Upper lobe of right lung (tissue), 1 donor: Measurements from ENCODE around the gene TUBGCP4. TPM values are rescaled to one million over a fixed set of nuclear protein-coding genes. Genes with fewer than 3 reads are reported as not detected.

ENCODE experiments used
- ATAC-seq: fragments of 200-7000 bp; cut with Tn5 transposase; one replicate; pipeline ENCODE4 v1.9.1; 2020; ENCODE audit warnings: mild to moderate bottlenecking, moderate library complexity
- DNase-seq: peaks from one replicate; pipeline ENCODE4 v3.0.0-alpha.2; 2020
- H3K27ac ChIP-seq: fragments of 200-600 bp; one replicate; pipeline ENCODE4 v1.8.0; 2022
- H3K27me3 ChIP-seq: fragments of 200-600 bp; one replicate; pipeline ENCODE4 v1.8.0; 2022; ENCODE audit warnings: mild to moderate bottlenecking
- H3K36me3 ChIP-seq: fragments of 200-600 bp; one replicate; pipeline ENCODE4 v1.8.0; 2022
- H3K4me1 ChIP-seq: fragments of 200-600 bp; one replicate; pipeline ENCODE4 v1.8.0; 2022
- H3K4me3 ChIP-seq: fragments of 200-600 bp; one replicate; pipeline ENCODE4 v1.8.0; 2022; ENCODE audit warnings: mild to moderate bottlenecking
- H3K9me3 ChIP-seq: fragments of 200-600 bp; one replicate; pipeline ENCODE4 v1.8.0; 2022
- intact Hi-C: fragments of 100-400 bp; cut with DNase I; formaldehyde crosslinking; loops from one replicate; pipeline ENCODE4 v1.11.0; 2022
- total RNA-seq: library from RNA; stranded (reverse); fragmentation: NEBNext Ultra II Directional; extraction: Animal tissue kit (Norgen Biotek cat#: 25700); gene quantifications from one replicate; pipeline ENCODE4 v1.2.1, GENCODE V29; 2021
- TF ChIP-seq, protein P1 (sequence below): fragments of 200-600 bp; IDR thresholded peaks from one replicate; pipeline ENCODE4 v1.8.0; 2022; ENCODE audit warnings: antibody characterized with exemption
- donor health status: DM: no; HTN: yes; CAD: no; lungs with severe emphysema.

TUBGCP4 gene
- total RNA-seq, 1 donor from 2014 or later: 21.3 TPM

DNA sequence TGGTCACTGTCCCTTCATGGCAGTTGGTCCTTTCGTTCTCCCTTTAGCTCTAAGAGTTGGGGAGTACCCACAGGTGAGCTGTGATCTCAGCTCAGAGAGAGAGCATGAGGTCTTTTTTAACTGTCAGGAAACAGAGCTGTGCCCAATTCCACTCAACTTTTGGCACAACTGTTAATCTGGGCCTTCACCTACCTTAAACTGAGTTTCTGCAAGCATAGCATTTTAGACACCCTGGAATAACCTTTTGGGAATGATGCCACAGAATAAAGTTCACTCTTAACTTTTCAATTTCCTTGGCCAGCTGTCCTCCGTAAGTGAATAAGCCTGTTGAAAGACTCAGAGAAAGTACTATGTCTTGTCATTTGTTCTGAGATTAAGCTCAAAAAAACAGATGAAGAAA lies 35.9 kb downstream of the TUBGCP4 start:
- ATAC-seq (no peak), DNase-seq (no peak)
- Histone ChIP-seq H3K27ac (no peak overlapping the region), H3K9me3 (no peaks in the 10 kb centered on the region), H3K36me3 (peaks cover 86% of the 10 kb centered on the region), H3K27me3 (no peaks in the 10 kb centered on the region), H3K4me1 (no peaks in the 10 kb centered on the region), H3K4me3 (no peak overlapping the region)
- intact Hi-C loops: no loop called here
- TF ChIP-seq, protein P1, sequence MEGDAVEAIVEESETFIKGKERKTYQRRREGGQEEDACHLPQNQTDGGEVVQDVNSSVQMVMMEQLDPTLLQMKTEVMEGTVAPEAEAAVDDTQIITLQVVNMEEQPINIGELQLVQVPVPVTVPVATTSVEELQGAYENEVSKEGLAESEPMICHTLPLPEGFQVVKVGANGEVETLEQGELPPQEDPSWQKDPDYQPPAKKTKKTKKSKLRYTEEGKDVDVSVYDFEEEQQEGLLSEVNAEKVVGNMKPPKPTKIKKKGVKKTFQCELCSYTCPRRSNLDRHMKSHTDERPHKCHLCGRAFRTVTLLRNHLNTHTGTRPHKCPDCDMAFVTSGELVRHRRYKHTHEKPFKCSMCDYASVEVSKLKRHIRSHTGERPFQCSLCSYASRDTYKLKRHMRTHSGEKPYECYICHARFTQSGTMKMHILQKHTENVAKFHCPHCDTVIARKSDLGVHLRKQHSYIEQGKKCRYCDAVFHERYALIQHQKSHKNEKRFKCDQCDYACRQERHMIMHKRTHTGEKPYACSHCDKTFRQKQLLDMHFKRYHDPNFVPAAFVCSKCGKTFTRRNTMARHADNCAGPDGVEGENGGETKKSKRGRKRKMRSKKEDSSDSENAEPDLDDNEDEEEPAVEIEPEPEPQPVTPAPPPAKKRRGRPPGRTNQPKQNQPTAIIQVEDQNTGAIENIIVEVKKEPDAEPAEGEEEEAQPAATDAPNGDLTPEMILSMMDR: no peak

DNA sequence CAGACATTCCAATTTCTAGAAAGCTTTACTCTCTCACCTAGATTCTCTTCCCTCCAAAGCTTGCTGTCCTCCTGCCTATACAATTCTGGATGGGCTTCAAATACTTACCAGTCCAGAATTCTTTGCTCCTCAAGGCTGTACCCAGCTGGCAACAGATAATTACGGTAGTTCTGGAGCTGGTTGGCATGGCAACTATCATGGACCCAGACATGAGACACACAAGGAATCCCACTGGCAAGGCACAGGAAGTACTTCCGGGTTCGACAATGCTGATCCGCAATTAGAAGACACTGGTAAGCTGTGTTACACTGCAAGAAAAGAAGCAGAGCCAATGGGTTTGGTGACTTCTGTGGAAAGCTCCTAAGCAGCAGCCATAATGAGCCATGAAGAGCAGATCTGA lies 37.9 kb downstream of the TUBGCP4 start:
- no peak overlapping the region for H3K4me3 ChIP-seq
- H3K9me3 ChIP-seq: no peaks in the 10 kb centered on the region
- H3K36me3 ChIP-seq: peaks cover 83% of the 10 kb centered on the region
- ATAC-seq (no peak), DNase-seq (no peak)
- no peaks in the 10 kb centered on the region for H3K27me3 ChIP-seq
- TF ChIP-seq, protein P1: no peak
- intact Hi-C loops: no loop called here
- no peak overlapping the region for H3K27ac ChIP-seq
- H3K4me1 ChIP-seq: no peaks in the 10 kb centered on the region

DNA sequence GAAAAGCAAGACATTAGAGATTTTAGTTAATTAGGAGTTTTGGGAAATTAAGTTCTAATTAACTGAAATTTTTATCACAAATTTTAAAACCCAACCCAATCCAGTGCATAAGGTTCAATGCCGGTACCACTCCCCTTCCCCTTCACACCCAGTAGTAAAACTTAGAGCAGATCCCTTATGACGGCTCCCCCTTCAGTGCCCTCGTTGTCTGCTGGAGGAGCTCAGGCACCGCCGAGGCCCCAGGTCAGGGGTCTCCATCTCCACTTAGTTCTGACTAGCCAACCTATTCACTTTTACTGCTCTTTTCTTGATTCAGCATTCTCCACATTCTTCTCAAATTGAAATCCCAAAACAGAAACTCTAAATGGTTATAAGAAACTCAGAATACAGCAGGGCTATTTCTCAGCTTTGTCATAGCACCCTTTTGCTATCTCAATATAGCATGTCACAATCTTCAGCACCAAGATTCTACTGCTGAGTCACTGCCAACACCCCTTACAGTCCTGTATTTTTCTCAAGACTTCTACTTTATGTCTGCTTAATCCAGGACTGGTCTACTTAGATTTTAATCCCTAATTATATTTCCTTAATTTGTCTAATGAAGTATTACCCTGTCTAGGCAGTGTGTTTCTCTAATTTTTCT lies 39.8 kb downstream of the TUBGCP4 start:
- Histone ChIP-seq H3K9me3 (no peaks in the 10 kb centered on the region), H3K36me3 (peaks cover 83% of the 10 kb centered on the region), H3K27ac (no peak overlapping the region), H3K4me3 (no peak overlapping the region), H3K27me3 (no peaks in the 10 kb centered on the region), H3K4me1 (no peaks in the 10 kb centered on the region)
- TF ChIP-seq, protein P1: no peak
- DNase-seq (no peak), ATAC-seq (no peak)
- intact Hi-C loops: no loop called here

DNA sequence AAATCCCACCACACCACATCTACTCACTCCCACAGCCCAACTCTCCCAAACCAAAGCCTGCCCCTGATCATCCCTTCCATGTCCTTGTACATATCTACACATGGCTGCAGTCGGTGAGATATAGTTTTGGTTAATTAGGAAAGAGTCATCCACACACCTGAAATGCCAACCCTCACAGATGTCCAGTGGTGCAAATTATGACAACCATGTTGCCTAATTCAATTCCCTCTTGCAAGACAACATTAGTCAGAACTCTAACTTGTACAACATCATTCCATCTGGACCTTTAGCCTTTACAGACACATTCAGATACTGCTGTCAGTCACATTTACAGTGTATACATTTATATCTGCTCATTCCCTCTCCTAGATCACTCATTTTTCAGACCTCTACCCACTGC lies 41.2 kb downstream of the TUBGCP4 start:
- Histone ChIP-seq H3K4me1 (no peaks in the 10 kb centered on the region), H3K36me3 (peaks cover 82% of the 10 kb centered on the region), H3K27me3 (no peaks in the 10 kb centered on the region), H3K27ac (no peak overlapping the region), H3K4me3 (no peak overlapping the region), H3K9me3 (no peaks in the 10 kb centered on the region)
- intact Hi-C loops: no loop called here
- TF ChIP-seq, protein P1: no peak
- ATAC-seq (no peak), DNase-seq (no peak)

DNA sequence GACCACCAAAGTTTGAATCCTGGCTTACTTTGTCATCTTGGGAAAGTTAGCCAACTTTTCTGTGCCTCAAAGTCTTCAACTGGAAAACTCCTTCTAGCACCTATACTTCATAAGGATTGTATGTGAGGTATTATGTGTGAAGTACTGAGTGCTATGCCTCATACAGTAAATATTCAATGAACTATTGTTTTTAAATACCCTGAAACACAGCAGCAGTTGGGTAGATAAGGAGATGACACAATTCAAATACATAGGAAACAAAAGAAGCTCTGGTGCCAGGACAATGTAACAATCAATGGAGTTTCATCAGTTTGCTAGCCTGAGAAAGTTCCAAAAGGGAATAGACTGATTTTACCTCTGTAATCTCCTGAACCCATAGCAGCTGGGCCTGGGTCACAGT lies 43.3 kb downstream of the TUBGCP4 start:
- no peaks in the 10 kb centered on the region for H3K4me1 ChIP-seq
- peaks cover 75% of the 10 kb centered on the region for H3K36me3 ChIP-seq
- intact Hi-C loops: no loop called here
- no peaks in the 10 kb centered on the region for H3K27me3 ChIP-seq
- no peak for DNase-seq
- H3K9me3 ChIP-seq: no peaks in the 10 kb centered on the region
- ATAC-seq: no peak
- TF ChIP-seq, protein P1: no peak
- H3K4me3 ChIP-seq: no peak overlapping the region
- no peak overlapping the region for H3K27ac ChIP-seq

DNA sequence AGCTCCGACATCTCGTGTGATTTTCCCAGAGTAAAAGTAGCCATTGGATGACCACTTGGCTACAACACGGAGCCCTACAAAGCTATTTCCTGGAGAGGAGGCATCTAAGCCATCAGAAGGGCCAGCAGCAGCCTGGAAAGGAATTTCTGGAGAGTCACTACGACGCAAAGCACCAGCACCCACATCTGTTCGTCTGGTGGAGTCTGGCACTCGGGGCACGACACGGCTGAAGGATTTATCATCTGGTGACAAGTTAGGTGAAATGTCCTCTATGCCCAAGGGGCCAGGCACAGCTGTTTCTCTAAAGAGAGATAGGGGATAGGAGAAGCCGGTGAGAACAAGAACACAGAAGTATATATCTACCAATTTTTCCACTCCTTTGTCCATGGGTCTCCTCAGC lies 49.5 kb downstream of the TUBGCP4 start:
- DNase-seq: no peak
- H3K9me3 ChIP-seq: no peaks in the 10 kb centered on the region
- no peaks in the 10 kb centered on the region for H3K4me1 ChIP-seq
- TF ChIP-seq, protein P1: no peak
- ATAC-seq: no peak
- H3K36me3 ChIP-seq: peaks cover 70% of the 10 kb centered on the region
- intact Hi-C loops: no loop called here
- H3K27ac ChIP-seq: no peak overlapping the region
- H3K27me3 ChIP-seq: no peaks in the 10 kb centered on the region
- H3K4me3 ChIP-seq: no peak overlapping the region
